ENCODE data around the gene ITIH4. TPM values are rescaled to one million over a fixed set of nuclear protein-coding genes. Genes with fewer than 3 reads are reported as not detected.
A peak's percentile ranks its signal among the peaks of the same experiment; 100 is the strongest.

ITIH4 gene
- total and polyA plus RNA-seq, 2 of the 13 experiments (the other 11 are each of a cell fraction or from before 2014, with no cell fraction given) = 2.7 to 5.3 TPM

- TF ChIP-seq AHDC1 (CRISPR knock-in tag; IDR thresholded peaks at IDR 0.05; ENCODE audit: borderline replicate concordance) (peak; percentile 94), MLXIP (CRISPR knock-in tag; IDR thresholded peaks at IDR 0.05; ENCODE audit: borderline replicate concordance) (no peak), MIXL1 (CRISPR knock-in tag; IDR thresholded peaks at IDR 0.05) (peak; percentile 82), TAF15 (IDR thresholded peaks at IDR 0.05; ENCODE audit: low read depth, low read length, poor library complexity, severe bottlenecking) (no peak), IRF2 (CRISPR knock-in tag; IDR thresholded peaks at IDR 0.05) (peak; percentile 59; the same call in 1 of the 2 replicates), ZNF12 (CRISPR knock-in tag; IDR thresholded peaks at IDR 0.05) (no peak), ZNF749 (CRISPR knock-in tag; IDR thresholded peaks at IDR 0.05; ENCODE audit: borderline replicate concordance) (no peak), ZNF414 (CRISPR knock-in tag; IDR thresholded peaks at IDR 0.05) (peak; percentile 20; the same call in 1 of the 2 replicates), RBFOX2 (IDR thresholded peaks at IDR 0.05; ENCODE audit: low read depth, low read length) (0 out of 2 replicates have a peak, but pooled peaks have one; percentile 21), ZNF510 (CRISPR knock-in tag; IDR thresholded peaks at IDR 0.05; ENCODE audit: low read depth) (no peak; the same call in 1 of the 2 replicates), KLF16 (CRISPR knock-in tag; IDR thresholded peaks at IDR 0.05) (peak in 1 of 2 experiments; percentile 79; a peak in 2 of 4 replicates), ATF7-NPFF (CRISPR knock-in tag; IDR thresholded peaks at IDR 0.05; ENCODE audit: low read depth) (peak; percentile 44; the same call in 1 of the 2 replicates), E2F1 (CRISPR knock-in tag; IDR thresholded peaks at IDR 0.05) (no peak), KLF9 (CRISPR knock-in tag; IDR thresholded peaks at IDR 0.05; ENCODE audit: low read depth) (0 out of 2 replicates have a peak, but pooled peaks have one; percentile 36), NCOA2 (CRISPR knock-in tag; IDR thresholded peaks at IDR 0.05) (peak; percentile 96), SRSF4 (IDR thresholded peaks at IDR 0.05; ENCODE audit: low read depth, low read length, poor library complexity, severe bottlenecking) (no peak), ZNF788 (CRISPR knock-in tag; IDR thresholded peaks at IDR 0.05; ENCODE audit: borderline replicate concordance) (peak; percentile 86; the same call in 1 of the 2 replicates)
These were observed 55.3 kb downstream of the ITIH4 start (continued) for GRCh38 chr3:52774901-52775864.

Measured in HepG2 (cell line).